Loucy (cell line): Measurements from ENCODE around the gene HDDC2.

Source experiments
- CTCF ChIP-seq: fragments of 200-600 bp; sonication (generic); conservative IDR thresholded peaks from 2 replicates; pipeline ENCODE4 v1.5.1; 2014; ENCODE audit warnings: mild to moderate bottlenecking, antibody characterized with exemption, low read length
- EZH2phosphoT487 ChIP-seq: fragments of 200-600 bp; IDR thresholded peaks from 2 replicates; pipeline ENCODE4 v1.6.1; 2018; ENCODE audit warnings: antibody characterized with exemption, mild to moderate bottlenecking, moderate library complexity, borderline replicate concordance

- TF ChIP-seq CTCF: no peak
- no peak for TF ChIP-seq EZH2phosphoT487
These were observed 42.4 kb downstream of the HDDC2 start for GRCh38 chr6:125259354-125259736.
